ENCODE measurements around the gene ASPRV1.

The ASPRV1 gene

DNA sequence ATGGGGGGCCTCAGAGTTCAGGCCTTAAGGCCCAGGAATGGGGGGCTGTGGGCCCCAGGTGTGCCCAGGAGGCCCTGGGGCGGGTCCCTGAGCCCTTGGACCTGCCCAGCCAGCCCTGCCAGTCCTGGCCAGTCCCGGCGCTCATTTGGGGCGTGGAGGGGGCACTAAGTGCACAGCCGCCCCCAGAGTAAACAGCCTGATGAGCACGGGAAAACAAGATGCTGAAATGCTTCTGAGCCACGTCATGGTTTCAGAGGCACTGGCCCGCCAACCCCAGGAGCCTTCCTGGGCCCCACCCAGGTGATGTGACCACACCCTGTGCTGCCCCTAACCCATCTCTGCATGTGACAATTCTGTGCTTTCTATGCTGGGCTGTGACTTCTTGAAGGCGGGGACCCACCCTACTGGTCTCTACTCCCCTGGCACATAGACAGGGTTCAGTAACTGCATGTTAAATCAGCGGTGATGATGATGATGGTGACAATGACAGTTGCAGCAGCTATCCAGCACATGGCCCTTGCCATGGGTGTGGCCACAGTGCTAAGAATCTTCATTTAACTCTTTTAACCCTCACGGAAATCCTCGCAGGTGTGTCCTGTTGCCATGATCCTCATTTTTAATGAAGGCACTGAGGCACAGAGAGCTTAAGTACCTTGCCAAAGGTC lies 28.1 kb upstream of the ASPRV1 start:
- in situ Hi-C loops (cut with HindIII; ENCODE audit: low sequenced_read_pairs) = no loop called here

- in situ Hi-C loops (cut with HindIII; ENCODE audit: low sequenced_read_pairs) = no loop called here
Observed at GRCh38 chr2:69989009-69989408, 27.6 kb upstream of the ASPRV1 start.

DNA sequence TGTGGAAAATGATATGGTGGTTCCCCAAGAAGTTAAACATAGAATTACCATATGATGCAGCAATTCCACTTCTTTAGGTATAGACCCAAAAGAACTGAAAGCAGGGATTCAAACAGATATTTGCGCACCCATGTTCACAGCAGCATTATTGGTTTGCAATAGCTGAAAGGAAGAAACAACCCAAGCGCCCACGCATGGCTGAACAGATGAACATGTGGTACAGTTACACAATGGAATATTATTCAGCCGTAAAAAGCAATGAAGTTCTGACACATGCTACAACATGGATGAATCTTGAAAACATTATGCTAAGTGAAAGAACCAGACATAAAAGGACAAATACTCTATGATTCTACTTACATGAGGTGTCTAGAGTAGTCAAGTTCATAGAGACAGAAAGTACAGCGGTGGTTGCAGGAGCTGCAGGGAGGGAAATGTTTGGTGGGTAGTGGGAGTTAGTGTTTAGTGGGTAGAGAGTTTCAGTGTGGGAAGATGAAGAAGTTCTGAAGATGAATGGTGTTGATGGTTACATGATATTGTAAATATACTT lies 26.7 kb upstream of the ASPRV1 start:
- in situ Hi-C loops (cut with HindIII; ENCODE audit: low sequenced_read_pairs) = no loop called here

DNA sequence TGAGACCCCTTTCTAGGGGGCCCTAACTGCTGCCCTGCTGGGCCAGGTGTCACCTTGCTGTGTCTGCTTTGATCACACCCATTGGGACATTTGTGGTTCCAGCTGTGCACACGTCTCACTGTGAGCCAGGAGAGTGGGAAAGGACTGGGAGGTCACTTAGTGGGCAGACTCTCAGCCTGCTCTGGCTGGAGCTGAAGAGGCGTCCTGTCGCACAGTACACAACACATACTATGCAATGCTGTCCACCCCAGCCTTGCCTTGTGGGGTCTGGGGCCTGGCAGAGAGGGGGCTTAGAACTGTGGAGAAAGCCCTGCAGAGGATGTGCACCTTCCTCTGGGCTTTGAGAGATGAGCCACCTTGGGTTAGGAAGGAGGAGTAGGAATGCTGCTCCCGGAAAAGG lies 25.3 kb upstream of the ASPRV1 start:
- in situ Hi-C loops (cut with HindIII; ENCODE audit: low sequenced_read_pairs) = no loop called here

- in situ Hi-C loops (cut with HindIII; ENCODE audit: low sequenced_read_pairs) = no loop called here
Observed at GRCh38 chr2:69985688-69986087, 24.3 kb upstream of the ASPRV1 start.

DNA sequence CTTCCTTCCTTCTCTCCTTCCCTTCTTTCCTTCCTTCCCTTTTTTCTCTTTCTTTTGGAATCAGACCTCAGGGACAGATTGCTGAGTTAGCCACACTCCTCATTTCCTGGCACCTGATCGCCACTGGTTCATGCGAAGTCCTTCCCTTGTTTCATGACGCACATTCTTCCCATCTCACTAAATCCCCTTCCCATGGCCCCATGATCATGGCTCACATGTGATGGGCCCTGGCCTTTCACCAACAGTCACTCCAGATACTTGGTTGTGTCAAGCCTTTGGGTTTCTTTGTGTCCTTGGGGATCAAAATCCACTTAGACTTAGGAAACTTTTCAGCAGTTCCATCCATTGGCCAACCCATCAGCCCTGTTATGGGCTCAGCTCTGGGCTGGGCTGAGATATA lies 23.8 kb upstream of the ASPRV1 start:
- in situ Hi-C loops (cut with HindIII; ENCODE audit: low sequenced_read_pairs) = no loop called here

DNA sequence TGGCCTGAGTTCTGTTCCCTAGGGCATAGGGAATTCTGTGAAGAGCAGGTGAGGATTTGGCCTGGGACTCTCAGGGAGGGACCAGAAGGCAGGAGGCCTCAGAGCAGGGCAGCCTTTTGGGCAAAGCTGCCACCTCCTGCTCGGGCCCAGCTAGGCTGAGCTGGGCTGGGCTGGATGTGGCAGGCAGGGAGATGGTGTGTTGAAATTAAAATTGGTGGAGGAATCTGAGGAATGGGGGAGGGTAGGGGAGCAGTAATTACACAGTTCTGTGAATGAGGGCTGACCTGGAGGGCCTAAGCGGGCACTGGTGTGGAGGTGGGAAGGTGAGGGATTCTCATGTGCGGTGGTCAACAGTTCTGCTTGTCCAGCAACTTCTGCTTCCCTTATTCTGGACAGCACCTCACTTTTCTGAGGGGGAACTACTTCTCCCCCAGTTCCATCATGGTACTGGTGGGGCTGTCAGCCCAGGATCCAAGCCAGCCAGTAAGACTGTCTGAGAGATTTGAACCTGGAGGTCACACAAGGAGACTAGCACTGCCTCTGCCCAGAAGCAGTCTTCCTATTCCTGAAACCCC lies 22.0 kb upstream of the ASPRV1 start:
- in situ Hi-C loops (cut with HindIII; ENCODE audit: low sequenced_read_pairs) = no loop called here

- in situ Hi-C loops (cut with HindIII; ENCODE audit: low sequenced_read_pairs) = no loop called here
Observed at GRCh38 chr2:69979902-69980807, 18.7 kb upstream of the ASPRV1 start.

GRCh38 chr2:69977906-69978482 lies 16.6 kb upstream of the ASPRV1 start:
- in situ Hi-C loops (cut with HindIII; ENCODE audit: low sequenced_read_pairs) = no loop called here

- in situ Hi-C loops (cut with HindIII; ENCODE audit: low sequenced_read_pairs) = no loop called here
Observed at GRCh38 chr2:69977186-69977585, 15.8 kb upstream of the ASPRV1 start.

GRCh38 chr2:69975853-69976462 lies 14.5 kb upstream of the ASPRV1 start:
- in situ Hi-C loops (cut with HindIII; ENCODE audit: low sequenced_read_pairs) = no loop called here

DNA sequence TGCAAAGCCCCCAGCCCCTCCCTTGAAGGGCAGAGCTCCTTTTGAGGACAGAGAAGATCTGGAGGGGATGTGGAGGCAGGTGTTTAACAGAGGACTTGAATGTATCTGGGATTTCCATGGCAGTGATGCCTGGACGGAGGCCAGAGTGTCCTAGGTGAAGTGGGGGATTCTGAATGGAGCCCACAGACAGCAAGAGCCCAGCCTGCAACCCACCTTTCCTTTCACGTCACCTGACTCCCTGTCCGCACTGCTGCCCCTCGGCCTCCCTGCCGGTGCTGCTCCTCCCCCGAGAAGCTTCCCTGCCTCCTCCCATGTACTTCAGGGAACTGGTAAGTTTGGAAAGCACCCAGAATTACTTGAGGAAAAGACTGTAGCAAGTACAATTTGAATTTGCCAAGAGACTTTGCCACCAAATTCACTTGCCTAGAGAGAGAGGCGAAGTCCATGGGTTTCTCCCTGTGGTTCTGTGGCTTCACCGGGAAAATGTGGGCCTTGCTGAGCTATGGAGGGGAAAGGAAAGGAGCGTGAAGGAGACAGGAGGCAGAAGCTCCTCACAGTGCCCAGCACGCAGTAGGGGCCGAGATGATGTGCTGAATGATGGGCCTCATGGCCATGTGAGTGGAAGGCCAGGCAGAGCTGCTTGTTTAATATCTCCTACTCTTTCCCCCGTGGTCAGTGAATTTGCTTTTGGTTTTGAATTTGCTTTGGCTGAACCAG lies 13.9 kb upstream of the ASPRV1 start:
- in situ Hi-C loops (cut with HindIII; ENCODE audit: low sequenced_read_pairs) = no loop called here

- in situ Hi-C loops (cut with HindIII; ENCODE audit: low sequenced_read_pairs) = no loop called here
Observed at GRCh38 chr2:69973335-69973735, 11.9 kb upstream of the ASPRV1 start.

- in situ Hi-C loops (cut with HindIII; ENCODE audit: low sequenced_read_pairs) = no loop called here
Observed at GRCh38 chr2:69972822-69973221, 11.4 kb upstream of the ASPRV1 start.

GRCh38 chr2:69969991-69970390 lies 8.6 kb upstream of the ASPRV1 start:
- in situ Hi-C loops (cut with HindIII; ENCODE audit: low sequenced_read_pairs) = no loop called here

- in situ Hi-C loops (cut with HindIII; ENCODE audit: low sequenced_read_pairs) = no loop called here
Observed at GRCh38 chr2:69969126-69969983, 7.9 kb upstream of the ASPRV1 start.

GRCh38 chr2:69968609-69969008 lies 7.2 kb upstream of the ASPRV1 start:
- in situ Hi-C loops (cut with HindIII; ENCODE audit: low sequenced_read_pairs) = no loop called here

DNA sequence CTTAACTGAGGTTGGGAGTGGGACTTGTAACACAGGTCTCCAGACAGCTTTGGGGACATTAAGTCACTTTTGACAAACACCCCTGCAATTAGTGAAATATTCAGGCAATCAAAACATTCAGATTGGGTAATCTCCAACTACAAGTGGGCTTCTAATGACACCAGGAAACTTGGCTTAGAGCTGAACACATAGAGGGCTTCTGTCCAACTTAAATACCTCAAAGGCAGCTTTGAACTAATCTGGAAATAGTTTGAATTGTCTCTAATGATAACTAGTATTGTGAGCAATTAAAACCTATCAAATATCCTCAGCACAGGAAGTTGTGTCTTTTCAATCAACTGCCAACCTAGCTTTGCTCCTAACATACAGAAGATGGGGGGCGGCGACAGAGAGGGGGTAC lies 5.1 kb upstream of the ASPRV1 start:
- in situ Hi-C loops (cut with HindIII; ENCODE audit: low sequenced_read_pairs) = no loop called here

DNA sequence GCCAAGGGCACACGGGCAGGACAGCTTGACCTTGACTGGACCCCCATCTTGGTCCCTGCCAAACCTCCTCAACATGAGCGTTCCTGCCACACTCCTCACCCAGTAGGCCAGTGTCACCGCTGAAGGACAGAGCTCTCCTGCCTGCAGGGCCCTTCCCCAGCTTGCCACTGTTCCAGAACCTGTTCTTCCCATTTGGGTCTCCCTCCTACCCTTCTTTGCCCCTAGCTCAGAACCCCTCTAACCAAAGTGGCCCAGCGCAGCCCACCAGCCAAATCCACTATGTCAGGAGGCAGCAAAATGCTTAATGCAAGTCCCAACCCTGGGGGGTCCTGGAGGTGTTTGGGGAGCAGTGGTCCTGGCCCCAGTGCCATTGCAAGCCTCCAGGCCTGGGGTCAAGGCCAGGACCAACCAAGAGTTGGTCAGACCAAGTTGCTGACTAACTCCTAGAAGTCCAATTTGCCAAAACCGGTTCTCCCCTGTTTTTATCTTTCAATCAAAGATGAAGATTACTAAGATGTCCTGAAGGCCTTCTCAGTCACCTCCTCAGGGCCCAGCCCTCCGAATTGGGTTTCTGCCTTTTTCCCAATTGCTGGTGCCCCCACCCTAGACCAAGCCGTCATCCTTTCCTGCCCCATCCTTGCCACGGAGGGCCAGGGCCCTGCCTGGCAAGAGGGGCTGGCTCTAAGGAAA lies 4.5 kb upstream of the ASPRV1 start:
- in situ Hi-C loops (cut with HindIII; ENCODE audit: low sequenced_read_pairs) = no loop called here
